OCI-LY7 (cell line): ENCODE data around the gene ACVRL1. TPM values are rescaled to one million over a fixed set of nuclear protein-coding genes. Genes with fewer than 3 reads are reported as not detected.

ENCODE experiments used
- BruUV-seq: library from RNA; stranded (reverse); fragments of 400-500 nt; replicated peaks from 2 replicates; lab custom pipeline; 2021; lab: Mats Ljungman, UMichigan
- CTCF ChIA-PET: fragments of 300-600 bp; sonication (Branson Sonifier 250); formaldehyde crosslinking; loops from one replicate; lab custom pipeline; 2022; ENCODE audit warnings: antibody characterized with exemption; ENCODE audit not compliant: unreplicated experiment; lab: Charles Lee
- POLR2A ChIA-PET: fragments of 300-600 bp; sonication (Branson Sonifier 250); formaldehyde crosslinking; loops from one replicate; lab custom pipeline; 2022; ENCODE audit warnings: antibody characterized with exemption; lab: Charles Lee
- DNase-seq: peaks from one replicate; pipeline ENCODE4 v3.0.0-alpha.2; 2015; ENCODE audit warnings: low spot score
- H2AFZ ChIP-seq: fragments of 200-600 bp; sonication (generic), shearing (Covaris generic); 2 replicates; pipeline ENCODE4 v1.6.1; 2014; ENCODE audit warnings: mild to moderate bottlenecking, antibody characterized with exemption, low read length, moderate library complexity
- H3K27ac ChIP-seq: fragments of 200-600 bp; sonication (generic); 2 replicates; pipeline ENCODE4 v1.5.1; 2014; ENCODE audit warnings: mixed run types, low read depth, mild to moderate bottlenecking, moderate library complexity, low read length, inconsistent platforms; ENCODE audit not compliant: poor library complexity, severe bottlenecking
- H3K36me3 ChIP-seq: fragments of 200-600 bp; sonication (generic); 2 replicates; pipeline ENCODE4 v1.6.1; 2014; ENCODE audit warnings: mild to moderate bottlenecking, antibody characterized with exemption, low read length, moderate library complexity, mixed read lengths; ENCODE audit not compliant: insufficient read depth
- H3K4me1 ChIP-seq: fragments of 200-600 bp; sonication (generic); 2 replicates; pipeline ENCODE4 v1.5.1; 2014; ENCODE audit warnings: mild to moderate bottlenecking, low read length; ENCODE audit not compliant: insufficient read depth, poor library complexity, severe bottlenecking
- H3K4me2 ChIP-seq: fragments of 200-600 bp; sonication (generic); 2 replicates; pipeline ENCODE4 v1.6.1; 2014; ENCODE audit warnings: mild to moderate bottlenecking, low read length
- H3K4me3 ChIP-seq: fragments of 200-600 bp; sonication (generic); 2 replicates; pipeline ENCODE4 v1.5.1; 2014; ENCODE audit warnings: mild to moderate bottlenecking, low read depth, low read length; ENCODE audit not compliant: poor library complexity, severe bottlenecking
- H3K79me2 ChIP-seq: fragments of 200-600 bp; sonication (generic); 2 replicates; pipeline ENCODE4 v1.6.1; 2016; ENCODE audit warnings: low read depth, mild to moderate bottlenecking, low read length, moderate library complexity, mixed read lengths; ENCODE audit not compliant: insufficient read depth
- H3K9me2 ChIP-seq: fragments of 200-600 bp; sonication (generic); 2 replicates; pipeline ENCODE4 v1.6.1; 2016; ENCODE audit warnings: mild to moderate bottlenecking, low read length, mixed read lengths; ENCODE audit not compliant: insufficient read depth
- H3K9me3 ChIP-seq: fragments of 200-600 bp; sonication (generic); 2 replicates; pipeline ENCODE4 v1.6.1; 2014; ENCODE audit warnings: mild to moderate bottlenecking, mixed run types, low read length, mixed read lengths
- H4K20me1 ChIP-seq: fragments of 200-600 bp; sonication (generic); 2 replicates; pipeline ENCODE4 v1.6.1; 2014; ENCODE audit warnings: mild to moderate bottlenecking, antibody characterized with exemption, low read length, moderate library complexity, mixed read lengths; ENCODE audit not compliant: insufficient read depth
- EZH2phosphoT487 ChIP-seq: fragments of 200-600 bp; sonication (generic); IDR thresholded peaks from 2 replicates; pipeline ENCODE4 v1.6.1; 2018; ENCODE audit warnings: low read depth, borderline replicate concordance, mild to moderate bottlenecking, mixed run types, antibody characterized with exemption, low read length, moderate library complexity, mixed read lengths
- intact Hi-C: fragments of 100-400 bp; cut with micrococcal nuclease; formaldehyde crosslinking; loops from one replicate; pipeline ENCODE4 v1.10.0; 2022; ENCODE audit not compliant: unreplicated experiment
- total RNA-seq, 2 experiments: library from RNA; depleted of rRNA in 1 of 2; stranded (reverse); fragments of >200 nt in 1 of 2; shearing (Covaris generic) in 1 of 2; gene quantifications; 2 replicates each; pipeline ENCODE4 v1.2.3, GENCODE V29; 2014 to 2022
- TF ChIP-seq, protein P1 (sequence below): fragments of 200-600 bp; sonication (generic); conservative IDR thresholded peaks from 2 replicates; pipeline ENCODE4 v1.5.1; 2014; ENCODE audit warnings: mild to moderate bottlenecking, antibody characterized with exemption, low read length, moderate library complexity, mixed read lengths

Gene ACVRL1
- total RNA-seq, 2 experiments from 2014 or later: not detected

DNA sequence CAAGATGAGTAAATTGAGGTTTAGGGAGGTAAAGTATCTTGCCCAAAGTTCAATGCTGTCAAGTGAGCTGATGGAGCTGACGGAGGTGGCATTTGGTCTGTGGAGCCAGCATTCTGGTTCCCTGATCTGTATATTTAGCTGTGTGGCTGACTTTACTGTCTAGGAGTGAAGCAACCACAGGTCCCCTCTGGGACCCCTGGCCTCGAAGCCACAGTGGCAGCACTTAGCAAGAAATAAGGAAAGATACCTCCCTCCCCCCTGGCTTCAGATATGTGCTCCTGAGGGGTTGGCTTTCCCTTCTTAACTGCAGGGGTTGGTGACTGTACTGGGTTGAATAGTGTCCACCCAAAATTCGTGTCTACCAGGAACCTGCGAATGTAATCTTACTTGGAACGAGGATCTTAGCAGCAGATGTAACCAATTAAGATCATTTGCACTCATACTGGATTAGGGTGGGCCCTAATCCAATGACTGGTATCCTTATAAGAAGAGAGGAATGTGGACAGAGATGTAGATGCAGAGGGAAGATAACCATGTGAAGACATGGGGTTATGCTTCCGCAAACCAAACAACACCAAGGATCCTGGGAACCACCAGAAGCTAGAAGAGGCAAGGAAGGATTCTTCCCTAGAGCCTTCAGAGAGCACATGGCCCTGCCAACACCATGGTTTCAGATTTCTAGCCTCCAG is 42.2 kb downstream of the ACVRL1 start:
- intact Hi-C loops: loop anchor here (2.0 kb wide), 1 partner anchor 359 kb away; the partner anchor contains the start of gene SCN8A
- no peaks in the 10 kb centered on the region for H3K9me2 ChIP-seq
- H2AFZ ChIP-seq: no peak overlapping the region
- ChIA-PET CTCF (no interaction called here), POLR2A (interaction anchor here (0.5 kb wide), 1 partner anchor 315 kb away, joined by 3 read pairs; no protein-coding TSS in a partner anchor)
- 0 out of 2 replicates have a peak, but pooled peaks cover 4% of the 10 kb centered on the region for H4K20me1 ChIP-seq
- H3K36me3 ChIP-seq: no peaks in the 10 kb centered on the region
- no peak overlapping the region for H3K4me3 ChIP-seq
- H3K79me2 ChIP-seq: no peaks in the 10 kb centered on the region
- no peak overlapping the region for H3K27ac ChIP-seq
- TF ChIP-seq, protein P1, sequence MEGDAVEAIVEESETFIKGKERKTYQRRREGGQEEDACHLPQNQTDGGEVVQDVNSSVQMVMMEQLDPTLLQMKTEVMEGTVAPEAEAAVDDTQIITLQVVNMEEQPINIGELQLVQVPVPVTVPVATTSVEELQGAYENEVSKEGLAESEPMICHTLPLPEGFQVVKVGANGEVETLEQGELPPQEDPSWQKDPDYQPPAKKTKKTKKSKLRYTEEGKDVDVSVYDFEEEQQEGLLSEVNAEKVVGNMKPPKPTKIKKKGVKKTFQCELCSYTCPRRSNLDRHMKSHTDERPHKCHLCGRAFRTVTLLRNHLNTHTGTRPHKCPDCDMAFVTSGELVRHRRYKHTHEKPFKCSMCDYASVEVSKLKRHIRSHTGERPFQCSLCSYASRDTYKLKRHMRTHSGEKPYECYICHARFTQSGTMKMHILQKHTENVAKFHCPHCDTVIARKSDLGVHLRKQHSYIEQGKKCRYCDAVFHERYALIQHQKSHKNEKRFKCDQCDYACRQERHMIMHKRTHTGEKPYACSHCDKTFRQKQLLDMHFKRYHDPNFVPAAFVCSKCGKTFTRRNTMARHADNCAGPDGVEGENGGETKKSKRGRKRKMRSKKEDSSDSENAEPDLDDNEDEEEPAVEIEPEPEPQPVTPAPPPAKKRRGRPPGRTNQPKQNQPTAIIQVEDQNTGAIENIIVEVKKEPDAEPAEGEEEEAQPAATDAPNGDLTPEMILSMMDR: no peak
- TF ChIP-seq EZH2phosphoT487: no peak
- peaks cover 18% of the 10 kb centered on the region for H3K4me1 ChIP-seq
- no peak for DNase-seq
- BruUV-seq: no TSS peak
- peaks cover 8% of the 10 kb centered on the region for H3K9me3 ChIP-seq
- H3K4me2 ChIP-seq: no peak overlapping the region

DNA sequence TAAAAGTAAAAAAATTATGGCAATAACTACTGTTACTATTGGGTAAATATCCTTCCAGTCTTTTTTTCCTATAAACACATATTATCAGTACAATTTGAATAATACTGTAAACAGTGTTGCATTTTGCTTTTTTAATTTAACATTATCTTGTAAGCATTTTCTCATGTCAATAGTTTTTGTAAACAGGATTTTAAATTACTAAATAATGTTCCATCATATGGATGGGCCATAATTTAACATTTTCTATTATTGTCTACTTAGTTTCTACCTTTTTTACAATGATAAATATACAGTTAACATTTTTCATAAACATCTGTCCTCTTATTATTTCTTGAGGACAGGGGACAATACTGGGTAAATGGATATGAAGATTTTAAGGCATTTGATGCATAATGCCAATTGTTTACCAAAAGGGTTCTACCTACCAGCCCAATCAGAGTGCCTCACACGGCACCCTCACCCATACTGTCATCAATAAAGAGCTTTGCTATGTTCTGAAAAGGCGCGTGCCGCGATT is 43.4 kb downstream of the ACVRL1 start:
- H3K79me2 ChIP-seq: no peaks in the 10 kb centered on the region
- DNase-seq: no peak
- intact Hi-C loops: loop anchor here (2.0 kb wide), 1 partner anchor 360 kb away; the partner anchor contains the start of gene SCN8A
- no peak for TF ChIP-seq EZH2phosphoT487
- TF ChIP-seq, protein P1: no peak
- H3K9me3 ChIP-seq: no peaks in the 10 kb centered on the region
- ChIA-PET POLR2A (interaction anchor here (0.6 to 1.3 kb wide), 2 partner anchors 10 to 882 kb away, joined by 3 to 4 read pairs; no protein-coding TSS in a partner anchor), CTCF (no interaction called here)
- peak overlapping the region; percentile 68 for H3K4me3 ChIP-seq
- H3K4me1 ChIP-seq: peaks cover 18% of the 10 kb centered on the region
- peak overlapping the region; percentile 95 for H3K4me2 ChIP-seq
- BruUV-seq: no TSS peak
- no peaks in the 10 kb centered on the region for H3K9me2 ChIP-seq
- no peak overlapping the region for H3K27ac ChIP-seq
- no peaks in the 10 kb centered on the region for H3K36me3 ChIP-seq
- peak overlapping the region; percentile 85; the same call in 1 of the 2 replicates for H2AFZ ChIP-seq
- 0 out of 2 replicates have a peak, but pooled peaks cover 4% of the 10 kb centered on the region for H4K20me1 ChIP-seq
